Endothelial cell of umbilical vein (primary cell): ENCODE data around the gene PSAP.

ENCODE experiments used
- CTCF ChIP-seq, 2 donors: IDR thresholded peaks; 1 replicate in 1 of 2; 2 replicates in 1 of 2; pipeline ENCODE4 v1.5.1; 2011; ENCODE audit warnings: low read length in 2 of 2, mild to moderate bottlenecking in 2 of 2, moderate library complexity in 2 of 2, control low read depth in 1 of 2, inconsistent platforms in 1 of 2, low read depth in 1 of 2; ENCODE audit not compliant: insufficient read depth in 1 of 2; ENCODE audit errors: extremely low read depth in 1 of 2
- MAX ChIP-seq: IDR thresholded peaks from 2 replicates; pipeline ENCODE4 v1.6.1; 2011; ENCODE audit not compliant: insufficient read depth, insufficient read length
- POLR2A ChIP-seq: IDR thresholded peaks from 2 replicates; pipeline ENCODE4 v1.6.1; 2012; ENCODE audit warnings: low read depth, mild to moderate bottlenecking, control low read depth, low read length

GRCh38 chr10:71802235-71802634 is 48.8 kb downstream of the PSAP start:
- TF ChIP-seq MAX (no peak), CTCF (IDR thresholded peaks at IDR 0.05; ENCODE audit: extremely low read depth in 1 of 2, insufficient read depth in 1 of 2, low read depth in 1 of 2, low read length in 2 of 2) (no peak), POLR2A (no peak)
